GM12878 (cell line): ENCODE data around the gene FBLN7. TPM values are rescaled to one million over a fixed set of nuclear protein-coding genes. Genes with fewer than 3 reads are reported as not detected.

Experiments
- BCLAF1 ChIP-seq: fragments of 450-650 bp; IDR thresholded peaks from 2 replicates; pipeline ENCODE4 v1.6.1; 2017; ENCODE audit warnings: antibody characterized with exemption, mild to moderate bottlenecking, moderate library complexity
- E2F4 ChIP-seq: IDR thresholded peaks from 2 replicates; pipeline ENCODE4 v1.6.1; 2012; ENCODE audit warnings: low read depth, low read length, improper control_type of control experiment
- E2F8 ChIP-seq: fragments of 450-650 bp; IDR thresholded peaks from 2 replicates; pipeline ENCODE4 v1.6.1; 2018; ENCODE audit warnings: mild to moderate bottlenecking, low read depth, moderate library complexity; ENCODE audit not compliant: partially characterized antibody
- ELK1 ChIP-seq: IDR thresholded peaks from 2 replicates; pipeline ENCODE4 v1.6.1; 2012; ENCODE audit warnings: low read depth, low read length, improper control_type of control experiment
- HDAC2 ChIP-seq: fragments of 200-600 bp; sonication (generic); IDR thresholded peaks from 2 replicates; pipeline ENCODE4 v1.6.1; 2017
- NFIC ChIP-seq: IDR thresholded peaks from 2 replicates; pipeline ENCODE4 v1.6.1; 2012; ENCODE audit warnings: low read depth, mild to moderate bottlenecking, inconsistent platforms, low read length, moderate library complexity
- SIN3A ChIP-seq: IDR thresholded peaks from 2 replicates; pipeline ENCODE4 v1.6.1; 2012; ENCODE audit warnings: low read depth, low read length, improper control_type of control experiment
- SIX5 ChIP-seq: IDR thresholded peaks from 2 replicates; pipeline ENCODE4 v1.6.1; 2011; ENCODE audit warnings: mild to moderate bottlenecking, low read depth, low read length, moderate library complexity; ENCODE audit not compliant: severe bottlenecking
- SMARCA5 ChIP-seq: fragments of 450-650 bp; IDR thresholded peaks from 2 replicates; pipeline ENCODE4 v1.6.1; 2017; ENCODE audit warnings: mild to moderate bottlenecking
- ZBTB40 ChIP-seq: fragments of 450-650 bp; IDR thresholded peaks from 2 replicates; pipeline ENCODE4 v1.6.1; 2016; ENCODE audit warnings: mild to moderate bottlenecking, moderate library complexity, borderline replicate concordance
- ZNF217 ChIP-seq: fragments of 450-650 bp; IDR thresholded peaks from 2 replicates; pipeline ENCODE4 v1.6.1; 2017; ENCODE audit warnings: antibody characterized with exemption, mild to moderate bottlenecking
- polyA plus RNA-seq, 11 experiments: library from polyadenylated mRNA; depleted of rRNA in 4 of 11; unstranded in 6 of 11; stranded (reverse) in 5 of 11; fragments of >200 nt; fragmentation: Nextera tagmentation in 4 of 11; fragmentation: Illumina TruSeq in 1 of 11; extraction: Ambion mirVana in 4 of 11; extraction: Trizol in 1 of 11; gene quantifications; 1 replicate in 1 of 11; 2 replicates in 10 of 11; pipeline versions ENCODE4 v1.2.1 to v1.2.3, GENCODE V29; 2011 to 2016; ENCODE audit warnings: inconsistent platforms in 2 of 11, missing spikeins in 2 of 11, low read depth in 1 of 11
- total RNA-seq, 4 experiments: library from RNA; depleted of rRNA in 3 of 4; stranded (reverse); fragments of >200 nt in 3 of 4; fragmentation: Illumina TruSeq in 1 of 4; extraction: Trizol in 1 of 4; gene quantifications; 2 replicates each; pipeline versions ENCODE4 v1.2.1 to v1.2.3, GENCODE V29; 2013 to 2021

The FBLN7 gene
- total and polyA plus RNA-seq, 10 of the 15 experiments (the other 5 are each of a cell fraction or from before 2014, with no cell fraction given), result 0.01 to 0.10 (median 0.01) TPM; not detected in 7

- no peak for TF ChIP-seq ZBTB40
- no peak for TF ChIP-seq ELK1
- no peak for TF ChIP-seq BCLAF1
- TF ChIP-seq SMARCA5, result no peak
- no peak for TF ChIP-seq E2F8
- TF ChIP-seq ZNF217, result no peak
- TF ChIP-seq SIN3A, result no peak
- TF ChIP-seq HDAC2, result no peak
- no peak for TF ChIP-seq E2F4
- no peak for TF ChIP-seq SIX5
- TF ChIP-seq NFIC, result no peak
Measured at GRCh38 chr2:112133344-112133743, 4.8 kb upstream of the FBLN7 start (continued).
